ENCODE results near the gene FAT1. TPM values are rescaled to one million over a fixed set of nuclear protein-coding genes. Genes with fewer than 3 reads are reported as not detected.

FAT1 gene
- total RNA-seq, 2 donors from 2014 or later, result 65.9 to 69.5 TPM

DNA sequence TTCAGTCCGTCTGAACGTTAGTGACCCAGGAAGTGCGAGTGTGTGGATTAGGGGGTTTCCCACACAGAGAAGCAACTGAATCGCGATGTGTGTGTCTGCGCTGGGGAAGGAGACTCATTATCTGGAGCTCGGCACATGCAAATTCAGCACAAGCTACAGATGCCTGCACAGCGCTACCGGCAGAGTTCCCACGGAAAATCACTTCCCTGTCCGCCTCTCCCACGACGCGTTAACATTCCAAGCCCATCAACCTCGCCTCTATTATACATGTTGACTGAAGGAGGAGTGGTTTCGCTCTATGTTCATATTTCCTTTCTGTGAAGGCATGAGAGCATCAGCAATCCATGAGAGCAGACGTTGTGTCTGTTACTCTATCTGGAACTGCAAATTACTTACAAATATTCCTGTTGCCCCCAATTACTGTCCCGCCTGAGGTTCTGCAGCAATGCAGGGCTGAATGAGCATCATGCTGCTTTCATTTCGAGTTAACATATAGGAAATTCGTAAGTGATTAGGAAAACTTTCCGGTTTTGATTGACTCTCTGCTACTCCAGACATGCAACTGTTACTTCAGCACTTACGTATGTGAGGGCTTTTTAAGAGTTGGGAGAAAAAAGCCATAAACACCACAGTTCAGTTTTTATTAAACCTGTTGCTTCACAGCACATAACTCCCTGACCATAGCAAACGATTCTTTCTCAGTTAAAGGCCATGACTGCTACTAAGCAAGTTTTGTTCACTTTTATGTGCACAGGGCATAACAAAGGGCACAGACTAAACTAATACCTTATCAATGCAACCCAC, 153.3 kb downstream of the FAT1 start:
- H3K27me3 ChIP-seq, result no peaks in the 10 kb centered on the region
- peak; percentile 16 to 73 (median 72) for TF ChIP-seq POLR2A (IDR thresholded peaks at IDR 0.05)
- TF ChIP-seq, protein P1, sequence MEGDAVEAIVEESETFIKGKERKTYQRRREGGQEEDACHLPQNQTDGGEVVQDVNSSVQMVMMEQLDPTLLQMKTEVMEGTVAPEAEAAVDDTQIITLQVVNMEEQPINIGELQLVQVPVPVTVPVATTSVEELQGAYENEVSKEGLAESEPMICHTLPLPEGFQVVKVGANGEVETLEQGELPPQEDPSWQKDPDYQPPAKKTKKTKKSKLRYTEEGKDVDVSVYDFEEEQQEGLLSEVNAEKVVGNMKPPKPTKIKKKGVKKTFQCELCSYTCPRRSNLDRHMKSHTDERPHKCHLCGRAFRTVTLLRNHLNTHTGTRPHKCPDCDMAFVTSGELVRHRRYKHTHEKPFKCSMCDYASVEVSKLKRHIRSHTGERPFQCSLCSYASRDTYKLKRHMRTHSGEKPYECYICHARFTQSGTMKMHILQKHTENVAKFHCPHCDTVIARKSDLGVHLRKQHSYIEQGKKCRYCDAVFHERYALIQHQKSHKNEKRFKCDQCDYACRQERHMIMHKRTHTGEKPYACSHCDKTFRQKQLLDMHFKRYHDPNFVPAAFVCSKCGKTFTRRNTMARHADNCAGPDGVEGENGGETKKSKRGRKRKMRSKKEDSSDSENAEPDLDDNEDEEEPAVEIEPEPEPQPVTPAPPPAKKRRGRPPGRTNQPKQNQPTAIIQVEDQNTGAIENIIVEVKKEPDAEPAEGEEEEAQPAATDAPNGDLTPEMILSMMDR (IDR thresholded peaks at IDR 0.05), result peak in 1 of 7 experiments; percentile 4
- H3K36me3 ChIP-seq (replicated peaks in 1 of 2; ENCODE audit: insufficient read depth in 1 of 2, low read depth in 2 of 2), result no peaks in the 10 kb centered on the region
- H3K4me3 ChIP-seq, result no peak overlapping the region
- WGBS, 2 donors, result 20 to 28% methylated on average over 22 to 23 of the region's 23 CpGs
- DNase-seq, result peak; percentile 52 to 80 (median 64)
- H3K4me1 ChIP-seq, result no peaks in the 10 kb centered on the region
- intact Hi-C loops (cut with DNase I), result no loop called here
- H3K27ac ChIP-seq, result peak overlapping the region; percentile 61 to 81 (median 76)
- H3K9me3 ChIP-seq, result no peaks in the 10 kb centered on the region
- peak; percentile 93 for ATAC-seq

DNA sequence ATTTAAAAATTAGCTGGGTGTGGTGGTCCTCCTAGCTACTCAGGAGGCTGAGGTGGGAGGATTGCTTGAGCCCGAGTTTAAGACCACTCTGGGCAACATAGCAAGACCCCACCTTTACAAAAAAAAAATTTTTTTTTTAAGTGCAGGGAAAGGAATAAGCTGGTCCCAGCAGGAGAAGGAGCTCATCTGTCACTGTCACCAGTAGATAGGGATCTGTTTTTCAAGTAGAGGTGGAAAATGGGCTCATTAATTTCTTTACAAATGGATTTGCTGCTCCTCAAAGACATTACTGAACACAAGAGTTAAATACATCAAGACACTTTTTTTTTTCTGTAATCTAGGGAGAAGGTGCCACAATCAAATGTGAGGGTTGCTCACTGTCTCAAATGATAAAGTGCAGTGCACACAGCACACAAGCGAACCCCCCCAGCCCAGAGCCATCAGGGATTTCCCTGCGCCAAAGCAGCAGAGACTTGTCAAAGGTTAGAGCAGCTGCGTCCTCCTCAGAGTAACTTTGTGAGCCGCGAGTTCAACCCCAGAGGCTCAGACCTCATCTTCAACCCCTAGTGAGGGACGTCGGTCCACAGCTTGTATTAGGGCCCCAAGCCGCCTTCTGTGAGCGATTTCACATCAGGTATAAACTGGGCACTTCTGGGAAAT, 154.0 kb downstream of the FAT1 start:
- H3K4me1 ChIP-seq, result no peaks in the 10 kb centered on the region
- ATAC-seq (peak; percentile 33), DNase-seq (peak in 1 of 4 donors; percentile 12)
- intact Hi-C loops (cut with DNase I), result no loop called here
- H3K27ac ChIP-seq, result peak overlapping the region; percentile 57 to 81 (median 76)
- no peaks in the 10 kb centered on the region for H3K36me3 ChIP-seq (replicated peaks in 1 of 2; ENCODE audit: insufficient read depth in 1 of 2, low read depth in 2 of 2)
- TF ChIP-seq, protein P1 (IDR thresholded peaks at IDR 0.05), result no peak
- TF ChIP-seq POLR2A (IDR thresholded peaks at IDR 0.05), result no peak
- no peak overlapping the region for H3K4me3 ChIP-seq
- 21 to 35% methylated on average over 10 of the region's 10 CpGs for WGBS, 2 donors
- H3K9me3 ChIP-seq, result no peaks in the 10 kb centered on the region
- H3K27me3 ChIP-seq, result no peaks in the 10 kb centered on the region

DNA sequence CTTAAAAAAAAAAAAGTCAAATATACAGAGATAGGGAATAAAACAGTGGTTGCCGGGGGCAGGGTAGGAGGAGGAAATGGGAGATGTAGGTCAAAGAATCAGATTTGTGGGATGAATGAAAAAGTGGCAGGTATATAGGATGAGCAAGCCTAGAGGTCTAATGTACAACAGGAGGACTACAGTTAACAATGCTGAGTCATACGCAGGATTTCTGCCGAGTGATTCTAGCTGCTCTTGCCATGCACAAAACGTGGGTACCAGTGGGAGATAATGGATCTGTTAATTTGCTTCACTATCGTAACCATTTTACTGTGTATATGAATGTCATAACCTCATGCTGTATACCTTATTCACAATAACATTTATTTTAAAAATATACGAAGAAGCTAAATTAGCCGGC, 157.6 kb downstream of the FAT1 start:
- Histone ChIP-seq H3K27me3 (no peaks in the 10 kb centered on the region), H3K36me3 (replicated peaks in 1 of 2; ENCODE audit: insufficient read depth in 1 of 2, low read depth in 2 of 2) (no peaks in the 10 kb centered on the region), H3K27ac (no peak overlapping the region), H3K9me3 (no peaks in the 10 kb centered on the region), H3K4me1 (no peaks in the 10 kb centered on the region), H3K4me3 (no peak overlapping the region)
- intact Hi-C loops (cut with DNase I), result no loop called here
- ATAC-seq, result no peak
- DNase-seq, result no peak
- TF ChIP-seq POLR2A (IDR thresholded peaks at IDR 0.05), result no peak
- TF ChIP-seq, protein P1 (IDR thresholded peaks at IDR 0.05), result no peak
- 73 to 82% methylated on average over 7 of the region's 7 CpGs for WGBS, 2 donors

DNA sequence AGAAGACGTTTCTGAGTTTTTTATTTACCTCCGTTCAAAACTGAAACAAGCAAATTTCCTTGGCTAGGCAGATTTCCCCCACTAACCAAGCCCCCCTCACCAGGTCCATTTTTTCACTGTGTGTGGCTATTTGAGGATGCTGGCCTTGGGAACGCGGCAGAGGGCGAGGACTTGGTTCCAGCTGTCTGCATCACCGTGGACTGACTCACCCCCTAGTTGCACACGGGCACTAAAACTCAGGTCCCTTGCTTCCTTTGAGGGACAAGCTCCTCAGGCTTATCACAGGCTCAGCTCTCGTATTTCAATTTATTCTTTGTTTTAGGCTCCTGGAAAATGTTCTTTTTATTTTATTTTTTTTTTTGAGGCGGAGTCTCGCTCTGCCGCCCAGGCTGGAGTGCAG, 159.9 kb downstream of the FAT1 start:
- TF ChIP-seq POLR2A (IDR thresholded peaks at IDR 0.05), result no peak
- TF ChIP-seq, protein P1 (IDR thresholded peaks at IDR 0.05), result no peak
- WGBS, 2 donors, result 65 to 68% methylated on average over 11 of the region's 11 CpGs
- DNase-seq, result no peak

More for the DNA sequence above, 159.9 kb downstream of the FAT1 start:
- Histone ChIP-seq H3K27ac (no peak overlapping the region), H3K4me1 (no peaks in the 10 kb centered on the region), H3K36me3 (replicated peaks in 1 of 2; ENCODE audit: insufficient read depth in 1 of 2, low read depth in 2 of 2) (no peaks in the 10 kb centered on the region), H3K9me3 (no peaks in the 10 kb centered on the region), H3K27me3 (no peaks in the 10 kb centered on the region), H3K4me3 (no peak overlapping the region)
- no peak for ATAC-seq
- intact Hi-C loops (cut with DNase I), result no loop called here

Data from body of pancreas (tissue), 4 donors.